AG10803 (cell line): ENCODE data around the gene DPT.

Experiments used
- DNase-seq: peaks from one replicate; pipeline ENCODE4 v3.0.0; 2010; ENCODE audit warnings: low read depth
- H3K4me3 ChIP-seq: 2 replicates; pipeline ENCODE4 v1.5.1; 2011; ENCODE audit warnings: mild to moderate bottlenecking, low read length, control low read depth
- TF ChIP-seq, protein P1 (sequence below): conservative IDR thresholded peaks from 2 replicates; pipeline ENCODE4 v1.5.1; 2011; ENCODE audit warnings: mild to moderate bottlenecking, low read length, control low read depth, inconsistent platforms

Gene DPT

DNA sequence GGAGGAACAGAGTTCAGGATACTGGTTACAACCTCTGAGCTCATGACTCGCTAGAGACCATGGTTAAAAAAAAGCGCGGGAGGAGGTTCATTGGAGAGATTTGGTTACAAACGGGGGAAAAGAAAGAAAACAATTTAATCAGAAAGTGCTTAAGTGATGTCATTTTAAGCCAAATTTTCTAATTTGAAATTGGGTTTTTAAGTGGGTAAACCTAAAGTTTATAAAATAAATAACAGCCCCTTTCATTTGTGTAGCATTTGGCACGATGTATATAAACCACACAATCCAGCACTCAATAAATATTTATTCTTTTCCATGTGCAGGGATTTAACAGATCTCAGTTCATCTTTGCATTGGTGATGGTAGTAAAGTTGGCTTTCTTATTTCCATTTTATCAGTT lies 7.0 kb upstream of the DPT start:
- TF ChIP-seq, protein P1, sequence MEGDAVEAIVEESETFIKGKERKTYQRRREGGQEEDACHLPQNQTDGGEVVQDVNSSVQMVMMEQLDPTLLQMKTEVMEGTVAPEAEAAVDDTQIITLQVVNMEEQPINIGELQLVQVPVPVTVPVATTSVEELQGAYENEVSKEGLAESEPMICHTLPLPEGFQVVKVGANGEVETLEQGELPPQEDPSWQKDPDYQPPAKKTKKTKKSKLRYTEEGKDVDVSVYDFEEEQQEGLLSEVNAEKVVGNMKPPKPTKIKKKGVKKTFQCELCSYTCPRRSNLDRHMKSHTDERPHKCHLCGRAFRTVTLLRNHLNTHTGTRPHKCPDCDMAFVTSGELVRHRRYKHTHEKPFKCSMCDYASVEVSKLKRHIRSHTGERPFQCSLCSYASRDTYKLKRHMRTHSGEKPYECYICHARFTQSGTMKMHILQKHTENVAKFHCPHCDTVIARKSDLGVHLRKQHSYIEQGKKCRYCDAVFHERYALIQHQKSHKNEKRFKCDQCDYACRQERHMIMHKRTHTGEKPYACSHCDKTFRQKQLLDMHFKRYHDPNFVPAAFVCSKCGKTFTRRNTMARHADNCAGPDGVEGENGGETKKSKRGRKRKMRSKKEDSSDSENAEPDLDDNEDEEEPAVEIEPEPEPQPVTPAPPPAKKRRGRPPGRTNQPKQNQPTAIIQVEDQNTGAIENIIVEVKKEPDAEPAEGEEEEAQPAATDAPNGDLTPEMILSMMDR, result no peak
- H3K4me3 ChIP-seq, result no peak overlapping the region
- no peak for DNase-seq

DNA sequence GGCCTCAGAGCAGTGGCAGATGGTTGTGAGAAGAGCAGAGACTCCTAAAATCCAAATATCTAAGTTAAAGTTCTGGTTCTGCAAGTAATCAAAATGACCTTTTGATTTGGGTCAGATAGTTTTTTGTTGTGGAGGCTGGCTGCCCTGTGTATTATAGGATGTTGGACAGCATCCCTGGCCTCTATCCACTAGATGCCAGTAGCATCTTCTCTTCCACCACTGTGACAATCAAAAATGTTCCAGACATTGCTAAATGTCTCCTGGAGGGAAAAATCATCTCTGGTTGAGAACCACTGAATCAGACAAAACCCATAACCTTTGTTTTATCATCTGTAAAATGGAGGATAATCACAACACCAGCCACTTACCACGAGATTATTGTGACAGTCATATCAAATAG lies 5.9 kb upstream of the DPT start:
- TF ChIP-seq, protein P1, result no peak
- no peak for DNase-seq
- no peak overlapping the region for H3K4me3 ChIP-seq

DNA sequence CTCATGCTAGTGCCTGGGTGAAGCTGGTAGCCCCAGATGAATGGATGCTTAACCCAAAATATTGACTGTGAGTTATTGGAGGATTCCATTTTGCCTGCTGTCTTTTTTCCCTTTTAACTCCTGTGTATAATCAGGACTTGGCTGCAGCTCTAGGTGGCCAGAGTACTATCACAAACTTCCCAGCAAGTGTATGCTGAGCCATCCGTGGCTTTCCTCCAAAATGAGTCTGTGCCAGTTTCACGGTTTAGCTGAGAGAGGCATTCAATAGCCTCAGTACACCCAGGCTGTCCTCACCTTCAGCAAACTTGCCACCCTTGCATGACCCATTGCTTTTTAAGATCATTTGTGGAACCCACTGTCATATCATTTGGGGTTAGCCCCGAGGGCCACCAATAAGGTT lies 5.3 kb upstream of the DPT start:
- no peak overlapping the region for H3K4me3 ChIP-seq
- TF ChIP-seq, protein P1, result no peak
- DNase-seq, result no peak

DNA sequence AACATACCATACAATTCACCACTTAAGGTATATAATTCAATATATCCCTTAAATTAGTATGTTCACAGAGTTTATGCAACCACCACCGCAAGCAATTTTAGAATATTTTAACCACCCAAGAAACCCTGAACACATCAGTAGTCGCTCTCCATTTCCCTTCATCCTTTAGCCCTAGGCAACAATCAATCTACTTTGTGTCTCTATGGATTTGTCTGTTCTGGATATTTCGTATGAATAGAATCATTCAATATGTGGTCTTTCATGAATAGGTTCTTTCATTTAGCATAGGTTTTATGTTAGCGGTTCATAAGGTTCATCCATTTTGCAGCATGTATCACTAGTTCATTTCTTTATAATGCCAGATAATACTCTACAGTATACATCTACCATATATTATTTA lies 4.2 kb upstream of the DPT start:
- no peak overlapping the region for H3K4me3 ChIP-seq
- TF ChIP-seq, protein P1, result no peak
- DNase-seq, result no peak

DNA sequence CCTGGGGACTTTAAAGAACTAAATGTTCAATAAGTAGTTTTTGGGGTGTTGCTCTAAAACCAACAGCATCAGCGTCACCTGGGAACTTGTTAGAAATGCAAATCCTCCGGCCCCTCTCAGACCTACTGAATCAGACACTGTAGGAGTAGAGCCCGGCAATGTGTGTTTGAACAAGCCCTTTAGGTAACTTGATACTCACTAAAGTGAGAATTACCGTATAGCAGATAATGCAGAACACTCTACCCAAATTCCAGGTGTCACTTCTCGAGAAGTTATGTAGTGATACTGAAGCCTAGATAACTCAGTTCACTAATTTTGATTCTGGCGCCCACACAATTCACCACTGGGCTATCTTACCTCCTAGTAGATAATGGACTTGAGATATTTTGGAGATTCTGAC lies 3.7 kb upstream of the DPT start:
- no peak for DNase-seq
- TF ChIP-seq, protein P1, result no peak
- H3K4me3 ChIP-seq, result no peak overlapping the region

DNA sequence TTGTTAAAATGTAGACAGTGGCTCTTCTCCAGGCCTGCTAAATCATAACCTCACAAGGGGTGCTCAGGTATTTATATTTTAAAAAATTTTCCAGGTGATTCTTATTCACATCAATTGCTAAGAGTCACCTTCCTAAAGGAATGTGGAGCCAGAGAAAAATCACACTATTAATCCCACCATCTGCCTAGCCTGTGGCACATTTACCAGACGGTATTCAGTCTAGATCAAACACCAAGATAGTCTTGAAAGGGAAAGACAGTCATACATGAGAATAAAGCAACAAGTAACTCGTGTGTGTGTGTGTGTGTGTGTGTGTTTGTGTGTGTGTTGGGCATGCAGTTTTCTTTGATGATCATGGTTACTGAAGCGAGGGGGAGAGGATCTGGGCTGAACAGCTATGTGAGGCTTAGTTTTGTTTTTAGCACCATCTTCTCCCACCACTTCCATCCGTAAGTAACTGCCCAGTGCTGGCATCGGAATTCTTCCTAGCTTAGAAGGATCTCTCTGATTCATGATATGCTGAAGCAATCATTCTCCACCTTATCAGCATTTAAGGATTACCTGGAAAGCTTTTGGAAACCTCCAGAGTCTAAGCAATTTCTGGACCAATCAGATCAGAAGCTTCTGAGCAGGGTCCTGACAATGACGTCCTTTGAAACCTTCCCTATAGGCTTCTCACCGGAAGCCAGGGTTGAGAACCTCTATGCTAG lies 2.4 kb upstream of the DPT start:
- no peak for DNase-seq
- H3K4me3 ChIP-seq, result no peak overlapping the region
- TF ChIP-seq, protein P1, result no peak

DNA sequence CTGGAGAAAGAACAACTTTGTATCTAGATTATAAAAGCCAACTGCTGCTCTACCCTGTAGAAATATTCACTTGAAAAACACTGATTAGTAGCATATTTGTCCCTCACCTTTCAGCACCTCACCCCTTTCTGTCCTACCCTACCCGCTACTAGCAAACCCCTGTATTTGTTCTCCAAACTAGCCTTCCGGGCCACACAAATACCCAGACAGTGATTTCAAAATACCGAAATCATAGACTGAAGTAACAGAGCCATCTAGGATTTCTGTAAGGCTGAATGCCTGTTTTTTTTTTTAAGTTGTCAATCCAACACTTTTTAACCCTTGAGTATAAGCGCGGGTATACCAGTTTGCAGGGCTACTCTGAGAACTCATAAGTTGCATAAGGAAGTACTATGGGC lies 398 bp upstream of the DPT start:
- H3K4me3 ChIP-seq, result peak overlapping the region; percentile 76
- DNase-seq, result no peak
- TF ChIP-seq, protein P1, result no peak
